Activated T-cell treated with anti-CD3 and anti-CD28 coated beads, Interleukin-2, amount 50 U/mL, for 24 hours (primary cell): ENCODE measurements around the gene SSC5D.

Source experiments
- DNase-seq: peaks from one replicate; pipeline ENCODE4 v3.0.0-alpha.2; 2020
- H3K27ac Mint-ChIP-seq: 2 replicates; pipeline ENCODE4 v1.8.0; 2020; ENCODE audit warnings: mild to moderate bottlenecking, mixed read lengths
- H3K27me3 Mint-ChIP-seq: 2 replicates; pipeline ENCODE4 v1.8.0; 2020; ENCODE audit warnings: mixed read lengths
- H3K36me3 Mint-ChIP-seq: 2 replicates; pipeline ENCODE4 v1.8.0; 2020; ENCODE audit warnings: low read depth, mixed read lengths
- H3K4me1 Mint-ChIP-seq: 2 replicates; pipeline ENCODE4 v1.8.0; 2020; ENCODE audit warnings: low read depth, mixed read lengths
- H3K4me3 Mint-ChIP-seq: 2 replicates; pipeline ENCODE4 v1.8.0; 2020; ENCODE audit warnings: mild to moderate bottlenecking, moderate library complexity, mixed read lengths
- H3K9me3 Mint-ChIP-seq: 2 replicates; pipeline ENCODE4 v1.8.0; 2020; ENCODE audit warnings: mixed read lengths

SSC5D gene

DNA sequence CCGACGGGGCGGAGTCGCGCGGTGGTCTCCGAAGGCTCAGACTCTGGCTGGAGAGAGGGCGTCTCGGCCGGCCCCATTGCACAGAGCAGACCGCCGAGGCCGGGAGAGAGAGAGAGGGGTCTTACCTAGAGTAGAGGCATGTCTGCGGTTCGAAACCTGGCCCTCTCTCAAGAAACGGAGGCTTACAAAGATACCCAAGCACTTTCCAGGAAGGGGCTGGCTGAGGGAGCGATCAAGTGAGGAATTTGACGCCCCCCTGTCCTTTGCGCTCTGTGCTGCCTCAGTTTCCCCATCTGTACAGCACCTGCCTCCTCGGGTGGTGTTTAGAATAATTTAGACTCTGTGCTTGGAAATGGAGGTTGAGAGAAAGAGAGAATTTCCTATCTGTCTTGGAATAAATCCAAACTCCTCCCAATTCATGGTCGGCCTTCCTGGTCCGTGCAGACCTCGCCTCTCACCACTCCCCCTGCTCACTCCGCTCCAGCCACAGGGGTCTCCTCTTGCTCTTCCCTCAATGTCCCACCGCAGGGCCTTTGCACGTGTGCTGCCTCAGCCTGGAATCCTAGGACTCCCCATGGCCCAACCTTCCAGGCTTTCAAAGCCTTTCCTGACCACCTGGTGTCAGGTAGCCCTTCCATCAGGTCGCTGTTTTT lies 26.1 kb upstream of the SSC5D start:
- H3K36me3 Mint-ChIP-seq = no peaks in the 10 kb centered on the region
- no peaks in the 10 kb centered on the region for H3K9me3 Mint-ChIP-seq
- H3K4me3 Mint-ChIP-seq = peak overlapping the region; percentile 83
- peaks cover 22% of the 10 kb centered on the region for H3K4me1 Mint-ChIP-seq
- peak overlapping the region; percentile 92 for H3K27ac Mint-ChIP-seq
- no peaks in the 10 kb centered on the region for H3K27me3 Mint-ChIP-seq
- DNase-seq = no peak

DNA sequence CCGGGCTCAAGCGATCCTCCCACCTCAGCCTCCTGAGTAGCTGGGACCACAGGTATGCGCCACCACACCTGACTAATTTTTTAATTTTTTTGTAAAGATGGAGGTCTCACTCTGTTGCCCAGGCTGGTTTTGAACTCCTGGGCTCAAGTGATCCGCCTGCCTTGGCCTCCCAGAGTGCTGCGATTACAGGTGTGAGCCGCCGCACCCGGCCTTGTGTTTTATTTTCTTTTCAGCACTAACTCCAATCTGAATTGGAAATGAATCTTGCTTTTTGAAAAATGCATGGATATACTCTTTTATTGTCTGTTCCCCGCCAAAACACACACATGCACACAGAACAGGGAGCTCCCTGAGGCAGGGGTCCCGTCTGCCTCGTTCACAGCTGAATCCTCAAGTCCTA lies 25.5 kb upstream of the SSC5D start:
- DNase-seq = no peak
- Mint-ChIP-seq H3K9me3 (no peaks in the 10 kb centered on the region), H3K4me1 (peaks cover 22% of the 10 kb centered on the region), H3K27me3 (no peaks in the 10 kb centered on the region), H3K36me3 (no peaks in the 10 kb centered on the region), H3K27ac (no peak overlapping the region), H3K4me3 (peak overlapping the region; percentile 83)

DNA sequence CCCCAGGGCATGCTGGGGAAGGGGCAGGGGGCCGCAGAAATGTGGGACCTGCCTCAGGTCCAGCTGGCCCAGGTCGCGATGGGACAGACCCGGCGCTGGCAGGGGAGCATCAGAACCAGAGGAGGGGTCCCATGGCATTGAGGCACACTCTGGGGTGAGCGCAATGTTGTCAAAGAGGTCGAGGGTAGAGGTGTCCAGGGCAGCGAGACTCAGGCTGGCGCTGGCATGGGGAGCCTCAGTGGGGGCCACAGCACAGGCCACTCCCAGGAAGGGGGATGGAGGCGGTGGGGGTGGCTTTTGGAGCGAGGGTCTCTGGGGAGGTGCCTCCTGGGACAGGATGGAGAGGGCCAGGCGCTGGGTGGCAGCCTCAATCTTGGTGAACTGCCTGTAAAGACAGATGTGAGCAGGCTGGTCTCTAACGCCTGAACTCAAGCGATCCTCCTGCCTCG lies 24.6 kb upstream of the SSC5D start:
- DNase-seq = no peak
- Mint-ChIP-seq H3K4me3 (no peak overlapping the region), H3K4me1 (peaks cover 24% of the 10 kb centered on the region), H3K27ac (no peak overlapping the region), H3K36me3 (no peaks in the 10 kb centered on the region), H3K27me3 (no peaks in the 10 kb centered on the region), H3K9me3 (no peaks in the 10 kb centered on the region)

GRCh38 chr19:55464039-55464661 lies 24.1 kb upstream of the SSC5D start:
- H3K36me3 Mint-ChIP-seq = no peaks in the 10 kb centered on the region
- no peak for DNase-seq
- H3K4me1 Mint-ChIP-seq = peaks cover 24% of the 10 kb centered on the region
- H3K27me3 Mint-ChIP-seq = no peaks in the 10 kb centered on the region
- no peaks in the 10 kb centered on the region for H3K9me3 Mint-ChIP-seq
- H3K27ac Mint-ChIP-seq = no peak overlapping the region
- no peak overlapping the region for H3K4me3 Mint-ChIP-seq

DNA sequence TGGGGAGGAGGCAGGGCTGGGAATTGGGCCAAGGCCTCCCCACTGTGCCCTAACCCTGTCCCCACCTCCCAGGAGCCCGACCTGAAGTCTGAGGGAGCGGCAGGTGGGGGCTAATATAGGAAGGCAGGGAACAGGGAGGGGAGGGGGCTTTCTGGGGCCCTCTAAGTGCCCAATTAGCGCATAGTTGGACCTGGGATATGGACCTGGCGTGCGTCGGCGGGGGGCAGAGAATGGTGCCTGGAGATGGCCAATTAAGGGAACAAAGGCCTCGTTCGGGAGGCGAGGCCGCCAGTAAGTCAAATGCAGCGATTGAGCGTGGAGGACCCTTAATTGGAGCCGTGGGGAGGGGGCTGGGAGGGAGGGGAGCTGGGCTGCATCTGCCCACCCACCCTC lies 23.6 kb upstream of the SSC5D start, which contains the start of gene C19orf85:
Gene C19orf85 (minus strand): TSS at position 90 of the 393 bp plus-strand sequence. CDS start 197 bp downstream, outside the sequence.
- no peak within 1 kb of the TSS for H3K4me3 Mint-ChIP-seq
- no peaks in the 10 kb centered on the region for H3K9me3 Mint-ChIP-seq
- H3K4me1 Mint-ChIP-seq = peaks cover 24% of the 10 kb centered on the region
- H3K36me3 Mint-ChIP-seq = no peaks in the 10 kb centered on the region
- no peaks in the 10 kb centered on the region for H3K27me3 Mint-ChIP-seq
- H3K27ac Mint-ChIP-seq = no peak within 1 kb of the TSS
- DNase-seq = no peak

GRCh38 chr19:55465460-55466240 lies 22.6 kb upstream of the SSC5D start:
- H3K4me3 Mint-ChIP-seq = no peak overlapping the region
- no peak overlapping the region for H3K27ac Mint-ChIP-seq
- no peaks in the 10 kb centered on the region for H3K9me3 Mint-ChIP-seq
- DNase-seq = no peak
- no peaks in the 10 kb centered on the region for H3K36me3 Mint-ChIP-seq
- peaks cover 16% of the 10 kb centered on the region for H3K4me1 Mint-ChIP-seq
- H3K27me3 Mint-ChIP-seq = no peaks in the 10 kb centered on the region

DNA sequence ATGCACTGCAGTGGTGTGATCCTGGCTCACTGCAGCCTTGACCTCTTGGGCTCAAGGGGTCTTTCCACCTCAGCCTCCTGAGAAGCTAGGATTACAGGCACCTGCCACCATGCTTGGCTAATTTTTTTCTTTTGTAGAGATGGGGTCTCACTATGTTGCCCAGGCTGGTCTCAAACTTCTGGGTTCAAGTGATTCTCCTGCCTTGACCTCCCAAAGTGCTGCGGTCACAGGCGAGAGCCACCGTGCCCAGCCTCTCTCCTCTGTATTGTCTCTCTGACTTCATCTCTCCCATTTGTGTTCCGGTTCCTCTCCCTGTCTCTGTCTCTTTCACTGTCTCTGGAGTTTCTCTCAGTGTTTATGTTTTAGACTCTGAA lies 22.0 kb upstream of the SSC5D start:
- Mint-ChIP-seq H3K27ac (no peak overlapping the region), H3K4me3 (no peak overlapping the region), H3K36me3 (no peaks in the 10 kb centered on the region), H3K27me3 (no peaks in the 10 kb centered on the region), H3K4me1 (peaks cover 12% of the 10 kb centered on the region), H3K9me3 (no peaks in the 10 kb centered on the region)
- DNase-seq = no peak

DNA sequence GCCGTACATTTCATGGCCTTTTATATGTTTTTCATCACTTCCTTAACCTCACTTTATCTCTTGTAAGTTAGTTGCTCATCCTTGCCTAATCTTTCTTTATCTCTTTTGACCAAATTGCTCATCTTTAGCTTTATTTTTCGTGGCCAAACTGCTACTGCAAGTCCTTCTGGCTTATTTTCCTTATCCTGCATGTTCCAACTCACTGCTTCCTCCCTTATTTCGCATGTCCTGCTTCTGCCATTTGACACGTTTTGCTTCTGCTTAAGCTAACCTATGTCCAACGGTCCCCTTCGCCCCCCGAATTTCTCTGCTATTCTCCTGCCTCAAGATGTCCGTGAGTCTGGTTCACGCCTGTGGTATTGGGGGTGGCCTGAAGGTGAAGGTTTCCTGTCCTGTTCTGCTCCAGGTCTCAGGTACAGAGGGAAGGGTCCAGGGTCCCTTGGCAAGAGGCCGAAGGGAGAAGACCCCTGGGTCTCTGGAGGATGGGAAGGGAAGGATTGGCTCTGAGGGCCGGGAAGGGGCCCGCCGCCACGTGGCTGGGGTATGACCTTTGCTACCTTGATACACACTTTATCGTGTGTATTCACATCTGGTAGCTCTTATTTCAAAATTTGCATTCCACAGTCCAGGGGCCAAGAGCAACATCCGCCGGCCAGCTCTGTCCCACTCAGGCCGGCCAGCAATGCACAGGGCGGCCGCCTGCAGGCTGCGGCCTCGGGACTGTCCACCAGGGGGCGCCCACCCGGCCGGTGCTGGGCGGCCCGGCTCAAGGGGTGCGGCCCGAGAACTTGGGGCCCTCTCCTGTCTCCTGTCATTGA lies 20.8 kb upstream of the SSC5D start:
- Mint-ChIP-seq H3K36me3 (no peaks in the 10 kb centered on the region), H3K4me3 (no peak overlapping the region), H3K27me3 (no peaks in the 10 kb centered on the region), H3K27ac (no peak overlapping the region), H3K4me1 (peaks cover 3% of the 10 kb centered on the region), H3K9me3 (no peaks in the 10 kb centered on the region)
- peak; percentile 83 for DNase-seq

- Mint-ChIP-seq H3K36me3 (no peaks in the 10 kb centered on the region), H3K27ac (no peak overlapping the region), H3K4me3 (no peak overlapping the region), H3K4me1 (peaks cover 2% of the 10 kb centered on the region), H3K9me3 (no peaks in the 10 kb centered on the region), H3K27me3 (no peaks in the 10 kb centered on the region)
- no peak for DNase-seq
Measured at GRCh38 chr19:55468054-55468393, 20.2 kb upstream of the SSC5D start.

- Mint-ChIP-seq H3K36me3 (peaks cover 3% of the 10 kb centered on the region), H3K4me1 (peaks cover 9% of the 10 kb centered on the region), H3K4me3 (no peak overlapping the region), H3K27me3 (no peaks in the 10 kb centered on the region), H3K9me3 (no peaks in the 10 kb centered on the region), H3K27ac (no peak overlapping the region)
- no peak for DNase-seq
Measured at GRCh38 chr19:55471266-55471665, 17.0 kb upstream of the SSC5D start.

- Mint-ChIP-seq H3K4me1 (peaks cover 14% of the 10 kb centered on the region), H3K27ac (no peak overlapping the region), H3K9me3 (no peaks in the 10 kb centered on the region), H3K36me3 (peaks cover 6% of the 10 kb centered on the region), H3K4me3 (no peak overlapping the region), H3K27me3 (no peaks in the 10 kb centered on the region)
- no peak for DNase-seq
Measured at GRCh38 chr19:55472463-55472862, 15.8 kb upstream of the SSC5D start.

DNA sequence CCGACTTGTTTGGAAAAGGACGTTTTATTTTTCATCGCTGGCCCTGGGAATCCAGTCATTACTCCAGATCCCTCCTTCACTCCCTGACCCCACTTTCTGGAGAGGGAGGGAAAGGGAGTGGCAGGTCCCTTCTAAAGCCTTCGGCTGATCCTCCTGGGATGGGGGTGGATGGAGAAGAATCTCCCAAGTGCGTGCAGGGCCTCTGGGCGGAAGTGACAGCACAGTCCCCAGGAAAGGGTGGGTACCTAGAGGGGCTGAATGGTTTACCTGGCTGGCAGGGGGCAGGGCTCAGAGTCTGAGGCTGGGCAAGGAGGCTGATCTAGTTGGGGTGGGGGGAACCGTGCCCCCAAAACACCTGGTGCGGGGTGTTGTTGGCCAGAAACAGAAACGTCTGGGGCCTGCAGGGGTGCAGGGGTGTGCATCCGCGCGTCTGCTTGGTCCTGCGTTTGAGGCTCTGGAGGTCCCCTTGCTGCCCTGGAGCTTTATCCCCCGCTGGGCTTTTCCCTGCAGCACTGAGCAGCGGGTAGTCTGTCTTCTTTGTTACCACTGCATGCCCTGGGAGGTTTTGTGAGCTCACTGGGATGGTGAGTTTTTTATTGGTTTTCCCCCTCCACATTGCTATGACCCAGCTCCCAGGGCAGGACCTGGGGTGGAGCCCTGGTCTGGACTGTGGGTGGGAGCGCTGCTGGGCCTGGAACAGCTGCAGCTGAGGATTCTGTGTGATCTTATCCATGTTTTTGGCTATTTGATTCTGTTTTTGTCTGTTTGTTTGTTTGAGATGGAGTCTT lies 14.8 kb upstream of the SSC5D start:
- Mint-ChIP-seq H3K27me3 (no peaks in the 10 kb centered on the region), H3K9me3 (no peaks in the 10 kb centered on the region), H3K4me1 (peaks cover 19% of the 10 kb centered on the region), H3K4me3 (no peak overlapping the region), H3K27ac (no peak overlapping the region), H3K36me3 (peaks cover 6% of the 10 kb centered on the region)
- DNase-seq = no peak

GRCh38 chr19:55474269-55475265 lies 13.7 kb upstream of the SSC5D start:
- Mint-ChIP-seq H3K36me3 (peaks cover 6% of the 10 kb centered on the region), H3K27ac (no peak overlapping the region), H3K27me3 (no peaks in the 10 kb centered on the region), H3K9me3 (no peaks in the 10 kb centered on the region), H3K4me3 (no peak overlapping the region), H3K4me1 (peaks cover 30% of the 10 kb centered on the region)
- no peak for DNase-seq
